PFSK-1 (cell line): ENCODE data around the gene LIX1.

Experiments
- FOXP2 ChIP-seq: optimal IDR thresholded peaks from 2 replicates; pipeline ENCODE3; 2011; ENCODE audit warnings: borderline replicate concordance, control low read depth, inconsistent platforms; ENCODE audit not compliant: insufficient read depth; ENCODE audit errors: extremely low read length, extremely low read depth
- POLR2AphosphoS5 ChIP-seq: IDR thresholded peaks from 2 replicates; pipeline ENCODE4 v1.6.1; 2012; ENCODE audit warnings: low read depth, mild to moderate bottlenecking, control low read depth, low read length, moderate library complexity
- SIN3A ChIP-seq: IDR thresholded peaks from 2 replicates; pipeline ENCODE4 v1.6.1; 2012; ENCODE audit warnings: mild to moderate bottlenecking, low read length, moderate library complexity, borderline replicate concordance; ENCODE audit not compliant: insufficient read depth
- TAF1 ChIP-seq: IDR thresholded peaks from 2 replicates; pipeline ENCODE4 v1.6.1; 2012; ENCODE audit warnings: low read length, control low read depth, borderline replicate concordance; ENCODE audit not compliant: insufficient read depth
- TF ChIP-seq, protein P1 (sequence below), 2 experiments: IDR thresholded peaks; 2 replicates each; pipeline versions ENCODE4 v1.6.1 to v1.8.0; 2011 to 2012; ENCODE audit warnings: low read depth in 2 of 2, low read length in 2 of 2, control low read depth in 1 of 2, inconsistent platforms in 1 of 2, mild to moderate bottlenecking in 1 of 2, moderate library complexity in 1 of 2; ENCODE audit not compliant: insufficient read depth in 1 of 2

DNA sequence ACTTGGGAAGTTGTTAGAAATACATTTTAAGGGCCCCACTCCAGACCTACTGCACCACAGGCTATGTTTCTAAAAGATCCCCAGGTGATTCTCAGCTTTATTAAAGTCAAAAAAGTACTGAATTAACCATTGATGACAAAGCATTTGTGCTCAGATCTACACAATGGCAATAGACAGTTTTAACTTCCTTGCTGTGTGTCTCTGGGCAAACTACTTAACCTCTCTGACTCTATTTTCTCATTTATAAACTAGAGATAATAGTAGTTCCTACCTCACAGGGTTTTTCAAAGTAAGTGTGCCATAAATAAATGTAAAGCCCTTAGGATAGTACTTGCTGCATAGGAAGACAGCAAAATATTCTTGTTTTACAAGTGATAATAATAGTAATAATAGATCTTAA lies 66.3 kb downstream of the LIX1 start:
- TF ChIP-seq SIN3A: no peak
- no peak for TF ChIP-seq POLR2AphosphoS5
- no peak for TF ChIP-seq TAF1
- TF ChIP-seq, protein P1, sequence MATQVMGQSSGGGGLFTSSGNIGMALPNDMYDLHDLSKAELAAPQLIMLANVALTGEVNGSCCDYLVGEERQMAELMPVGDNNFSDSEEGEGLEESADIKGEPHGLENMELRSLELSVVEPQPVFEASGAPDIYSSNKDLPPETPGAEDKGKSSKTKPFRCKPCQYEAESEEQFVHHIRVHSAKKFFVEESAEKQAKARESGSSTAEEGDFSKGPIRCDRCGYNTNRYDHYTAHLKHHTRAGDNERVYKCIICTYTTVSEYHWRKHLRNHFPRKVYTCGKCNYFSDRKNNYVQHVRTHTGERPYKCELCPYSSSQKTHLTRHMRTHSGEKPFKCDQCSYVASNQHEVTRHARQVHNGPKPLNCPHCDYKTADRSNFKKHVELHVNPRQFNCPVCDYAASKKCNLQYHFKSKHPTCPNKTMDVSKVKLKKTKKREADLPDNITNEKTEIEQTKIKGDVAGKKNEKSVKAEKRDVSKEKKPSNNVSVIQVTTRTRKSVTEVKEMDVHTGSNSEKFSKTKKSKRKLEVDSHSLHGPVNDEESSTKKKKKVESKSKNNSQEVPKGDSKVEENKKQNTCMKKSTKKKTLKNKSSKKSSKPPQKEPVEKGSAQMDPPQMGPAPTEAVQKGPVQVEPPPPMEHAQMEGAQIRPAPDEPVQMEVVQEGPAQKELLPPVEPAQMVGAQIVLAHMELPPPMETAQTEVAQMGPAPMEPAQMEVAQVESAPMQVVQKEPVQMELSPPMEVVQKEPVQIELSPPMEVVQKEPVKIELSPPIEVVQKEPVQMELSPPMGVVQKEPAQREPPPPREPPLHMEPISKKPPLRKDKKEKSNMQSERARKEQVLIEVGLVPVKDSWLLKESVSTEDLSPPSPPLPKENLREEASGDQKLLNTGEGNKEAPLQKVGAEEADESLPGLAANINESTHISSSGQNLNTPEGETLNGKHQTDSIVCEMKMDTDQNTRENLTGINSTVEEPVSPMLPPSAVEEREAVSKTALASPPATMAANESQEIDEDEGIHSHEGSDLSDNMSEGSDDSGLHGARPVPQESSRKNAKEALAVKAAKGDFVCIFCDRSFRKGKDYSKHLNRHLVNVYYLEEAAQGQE (IDR thresholded peaks at IDR 0.05; ENCODE audit: insufficient read depth in 1 of 2, low read depth in 2 of 2, low read length in 2 of 2): no peak
- no peak for TF ChIP-seq FOXP2
